NCI-H2227 (cell line): ENCODE data around the gene MEF2A.

Source experiments
- DNase-seq: peaks from one replicate; lab custom pipeline; 2025; ENCODE audit not compliant: unreplicated experiment; lab: John Stamatoyannopoulos, UW

Gene MEF2A

DNA sequence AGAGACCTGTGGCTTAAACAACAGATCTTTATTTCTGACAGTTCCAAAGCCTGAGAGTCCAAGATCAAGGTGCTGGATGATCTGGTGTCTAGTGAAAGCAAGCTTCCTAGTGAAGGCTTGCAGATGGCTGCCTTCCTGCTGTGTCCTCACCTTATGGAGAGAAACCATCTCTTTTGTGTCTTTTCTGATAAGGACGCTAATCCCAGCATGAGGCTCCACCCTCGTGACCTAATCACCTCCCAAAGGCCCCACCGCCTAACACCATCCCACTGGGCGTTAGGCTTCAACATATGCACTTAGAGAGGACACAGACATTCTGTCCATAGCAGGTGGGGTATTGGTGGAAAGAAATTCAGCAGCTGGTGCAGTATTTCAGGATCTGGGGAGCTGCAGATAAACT is 187.3 kb downstream of the MEF2A start:
- no peak for DNase-seq

GRCh38 chr15:99755692-99756409 is 190.1 kb downstream of the MEF2A start:
- peak; percentile 69 for DNase-seq

GRCh38 chr15:99762288-99762687 is 196.5 kb downstream of the MEF2A start:
- DNase-seq = no peak

- DNase-seq = no peak
These were observed 198.0 kb downstream of the MEF2A start for GRCh38 chr15:99763827-99764226.

GRCh38 chr15:99764522-99764921 is 198.7 kb downstream of the MEF2A start:
- no peak for DNase-seq
